ENCODE results near the gene FADS3. TPM values are rescaled to one million over a fixed set of nuclear protein-coding genes. Genes with fewer than 3 reads are reported as not detected.
A peak's percentile ranks its signal among the peaks of the same experiment; 100 is the strongest.

Gene FADS3
- total and polyA plus RNA-seq, 2 of the 13 experiments (the other 11 are each of a cell fraction or from before 2014, with no cell fraction given), result 13.4 to 23.2 TPM

DNA sequence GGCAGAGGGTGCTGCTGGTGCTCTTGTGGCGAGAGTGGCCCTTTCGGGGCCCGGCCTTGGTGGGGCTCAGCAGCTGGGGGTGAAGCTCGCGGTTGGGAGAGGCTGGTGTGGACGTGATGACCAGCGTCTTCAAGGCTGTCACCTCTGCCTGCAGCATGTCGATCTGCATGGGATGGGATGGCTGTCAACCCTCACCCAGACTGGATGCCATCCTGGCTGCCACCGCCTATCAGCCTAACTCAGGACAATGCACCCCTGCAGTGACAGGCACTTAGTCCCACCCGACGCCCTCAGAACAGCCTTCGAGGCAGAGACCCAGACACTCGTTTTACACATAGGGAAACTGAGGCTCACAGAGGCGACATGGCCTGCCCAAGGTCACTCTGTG lies 15.2 kb upstream of the FADS3 start:
- no peaks in the 10 kb centered on the region for H4K20me1 ChIP-seq (ENCODE audit: insufficient read depth, low read length)
- H3K36me3 ChIP-seq (replicated peaks in 1 of 2; ENCODE audit: control insufficient read depth in 1 of 2, insufficient read depth in 2 of 2, low read length in 2 of 2), result no peaks in the 10 kb centered on the region
- no peak overlapping the region for H3K4me2 ChIP-seq (ENCODE audit: low read depth, low read length)
- no peak overlapping the region for H3K9ac ChIP-seq (ENCODE audit: insufficient read depth, low read depth, low read length)
- no TSS peak for BruUV-seq (replicated peaks)
- FAIRE-seq, result no peak
- TF ChIP-seq HNRNPUL1 (IDR thresholded peaks at IDR 0.05; ENCODE audit: low read depth, low read length) (no peak), PCBP1 (IDR thresholded peaks at IDR 0.05; ENCODE audit: borderline replicate concordance, low read depth, low read length) (0 out of 2 replicates have a peak, but pooled peaks have one; percentile 24)
- CTCF ChIA-PET (ENCODE audit: low intra/inter-chr PET ratio, low total read pairs), result no interaction called here
- ATAC-seq, result no peak
- POLR2A ChIA-PET, result interaction anchor here (1.0 kb wide), 1 partner anchor 17 kb away, joined by 4 read pairs; no protein-coding TSS in a partner anchor
- intact Hi-C loops (cut with micrococcal nuclease; ENCODE audit: unreplicated experiment) (no loop called here), in situ Hi-C loops (cut with HindIII; ENCODE audit: extremely low pct_ligation_motif_present, low pct_unique_long_range_greater_than_20kb) (no loop called here)
- H3K27me3 ChIP-seq (ENCODE audit: control insufficient read depth in 1 of 2, insufficient read depth in 2 of 2, low read length in 2 of 2), result peaks cover 1 to 8% of the 10 kb centered on the region in 2 experiments; a peak in 2 of 5 replicates
- 89% methylated on average over 7 of the region's 14 CpGs for WGBS (ENCODE audit: low lambda C conversion rate)
- H3K4me1 ChIP-seq (ENCODE audit: insufficient read depth, low read length), result peaks cover 38% of the 10 kb centered on the region
- no peak for DNase-seq (ENCODE audit: low spot score)
- no peak overlapping the region for H2AFZ ChIP-seq (ENCODE audit: low read length)
- no peaks in the 10 kb centered on the region for H3K9me3 ChIP-seq (ENCODE audit: low read length)
- no peak overlapping the region for H3K4me3 ChIP-seq (replicated peaks in 1 of 3; ENCODE audit: insufficient read depth in 1 of 3, low read depth in 2 of 3, low read length in 3 of 3)
- H3K79me2 ChIP-seq (ENCODE audit: insufficient read depth, low read length), result no peaks in the 10 kb centered on the region
- H3K27ac ChIP-seq (ENCODE audit: extremely low read length, insufficient read depth, low read length), result no peak overlapping the region

DNA sequence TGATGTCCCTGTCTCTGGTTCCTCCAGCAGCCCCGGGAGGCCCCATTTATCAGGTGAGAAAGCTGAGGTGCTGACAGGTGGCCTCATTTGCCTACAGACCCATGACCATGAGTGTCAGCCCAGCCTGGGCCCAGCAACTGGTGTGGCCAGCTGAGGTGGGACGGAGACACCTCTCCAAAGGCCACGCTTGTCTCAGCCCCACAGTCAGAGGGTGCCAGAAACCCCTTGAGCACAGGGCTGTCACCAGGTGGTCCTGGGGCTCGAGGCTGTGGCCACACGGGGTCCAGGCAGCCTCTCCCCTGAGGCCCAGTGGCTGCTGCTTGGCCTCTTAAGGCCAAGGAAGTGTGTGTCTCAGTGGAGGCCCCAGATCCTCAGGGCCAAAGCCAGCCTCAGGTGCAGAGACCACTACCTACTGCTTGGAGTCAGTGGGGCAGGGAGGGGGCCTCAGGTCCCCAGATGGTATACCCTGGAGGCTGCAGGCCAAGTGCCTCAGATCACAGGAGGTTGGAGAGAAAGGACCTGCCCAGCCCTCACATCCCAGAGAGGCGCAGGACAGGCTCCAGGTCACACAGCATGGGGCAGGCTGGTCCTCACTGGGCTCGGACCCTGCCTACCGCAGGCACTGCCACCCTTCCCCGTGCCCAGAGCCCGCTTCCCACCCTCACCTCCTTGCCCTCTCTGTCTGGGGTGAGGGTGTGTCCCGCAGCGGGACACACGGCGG lies 14.6 kb upstream of the FADS3 start:
- Histone ChIP-seq H3K27ac (ENCODE audit: extremely low read length, insufficient read depth, low read length) (no peak overlapping the region), H3K27me3 (ENCODE audit: control insufficient read depth in 1 of 2, insufficient read depth in 2 of 2, low read length in 2 of 2) (peaks cover 0 to 5% of the 10 kb centered on the region in 2 experiments; a peak in 1 of 5 replicates), H3K4me3 (replicated peaks in 1 of 3; ENCODE audit: insufficient read depth in 1 of 3, low read depth in 2 of 3, low read length in 3 of 3) (no peak overlapping the region), H3K9me3 (ENCODE audit: low read length) (no peaks in the 10 kb centered on the region), H4K20me1 (ENCODE audit: insufficient read depth, low read length) (no peaks in the 10 kb centered on the region), H3K4me2 (ENCODE audit: low read depth, low read length) (no peak overlapping the region), H3K9ac (ENCODE audit: insufficient read depth, low read depth, low read length) (no peak overlapping the region), H3K4me1 (ENCODE audit: insufficient read depth, low read length) (peaks cover 33% of the 10 kb centered on the region), H3K36me3 (replicated peaks in 1 of 2; ENCODE audit: control insufficient read depth in 1 of 2, insufficient read depth in 2 of 2, low read length in 2 of 2) (no peaks in the 10 kb centered on the region), H2AFZ (ENCODE audit: low read length) (no peak overlapping the region), H3K79me2 (ENCODE audit: insufficient read depth, low read length) (no peaks in the 10 kb centered on the region)
- BruUV-seq (replicated peaks), result no TSS peak
- TF ChIP-seq NR2F2 (IDR thresholded peaks at IDR 0.05; ENCODE audit: borderline replicate concordance, low read depth) (no peak), RFXANK (CRISPR knock-in tag; IDR thresholded peaks at IDR 0.05) (no peak), ZNF768 (CRISPR knock-in tag; IDR thresholded peaks at IDR 0.05) (peak; percentile 93)
- 97% methylated on average over 5 of the region's 14 CpGs for WGBS (ENCODE audit: low lambda C conversion rate)
- intact Hi-C loops (cut with micrococcal nuclease; ENCODE audit: unreplicated experiment) (no loop called here), in situ Hi-C loops (cut with HindIII; ENCODE audit: extremely low pct_ligation_motif_present, low pct_unique_long_range_greater_than_20kb) (no loop called here)
- DNase-seq (ENCODE audit: low spot score) (no peak), FAIRE-seq (no peak), ATAC-seq (no peak)
- ChIA-PET POLR2A (interaction anchor here (0.5 to 2.3 kb wide), 3 partner anchors 10 to 58 kb away, joined by 4 to 11 read pairs (median 5); no protein-coding TSS in a partner anchor), CTCF (ENCODE audit: low intra/inter-chr PET ratio, low total read pairs) (interaction anchor here (1.3 kb wide), 1 partner anchor 11 kb away, joined by 4 read pairs; no protein-coding TSS in a partner anchor)
